ENCODE measurements around the gene C16orf96.

- TF ChIP-seq EZH2phosphoT487 (IDR thresholded peaks at IDR 0.05; ENCODE audit: low read depth) (no peak), CTCF (IDR thresholded peaks at IDR 0.05; ENCODE audit: low read depth, low read length) (no peak)
Measured at GRCh38 chr16:4602331-4602730, 46.2 kb downstream of the C16orf96 start.
